ENCODE data around the gene SF3B6. TPM values are rescaled to one million over a fixed set of nuclear protein-coding genes. Genes with fewer than 3 reads are reported as not detected.
A peak's percentile ranks its signal among the peaks of the same experiment; 100 is the strongest.
"Not testable (repeated sequence)": the region's sequence is repeated elsewhere in the genome, so short reads cannot be mapped to it uniquely, and the experiment has no call there.

Gene SF3B6
- total and polyA plus RNA-seq, 7 experiments from 2014 or later = 42.4 to 231 (median 52.4) TPM

GRCh38 chr2:24101992-24102391 is 25.9 kb upstream of the SF3B6 start:
- H3K27ac Mint-ChIP-seq = no peak overlapping the region
- no peaks in the 10 kb centered on the region for H3K4me1 Mint-ChIP-seq
- no peak overlapping the region for H3K27ac ChIP-seq (ENCODE audit: low read depth, low read length)
- H3K9me3 ChIP-seq (ENCODE audit: control insufficient read depth in 2 of 3, low read length in 3 of 3) = no peaks in the 10 kb centered on the region
- H3K27me3 Mint-ChIP-seq = peaks cover 0 to 6% (median 0%) of the 10 kb centered on the region in 5 donors
- H3K36me3 ChIP-seq (ENCODE audit: control insufficient read depth in 2 of 3, insufficient read depth in 3 of 3, low read length in 3 of 3) = peaks cover 0 to 8% (median 0%) of the 10 kb centered on the region in 3 experiments
- CTCF ChIA-PET = no interaction called here
- H3K4me3 ChIP-seq (ENCODE audit: low read length) = no peak overlapping the region
- no peak for ATAC-seq
- H3K27me3 ChIP-seq (ENCODE audit: control insufficient read depth in 2 of 2, insufficient read depth in 2 of 2, low read length in 2 of 2) = no peaks in the 10 kb centered on the region
- H3K4me1 ChIP-seq (ENCODE audit: control insufficient read depth in 2 of 2, insufficient read depth in 2 of 2, low read length in 2 of 2) = no peaks in the 10 kb centered on the region
- no peak for DNase-seq
- intact Hi-C loops (cut with micrococcal nuclease) = no loop called here
- POLR2A ChIA-PET = no interaction called here
- peaks cover 0 to 38% (median 16%) of the 10 kb centered on the region in 11 donors for H3K9me3 Mint-ChIP-seq
- H3K4me3 Mint-ChIP-seq = no peak overlapping the region
- H3K36me3 Mint-ChIP-seq = peaks cover 10 to 51% (median 42%) of the 10 kb centered on the region in 5 donors

GRCh38 chr2:24100732-24101131 is 24.6 kb upstream of the SF3B6 start:
- ATAC-seq; intact Hi-C loops (cut with micrococcal nuclease); H3K27me3 ChIP-seq (ENCODE audit: control insufficient read depth in 2 of 2, insufficient read depth in 2 of 2, low read length in 2 of 2); H3K4me1 ChIP-seq (ENCODE audit: control insufficient read depth in 2 of 2, insufficient read depth in 2 of 2, low read length in 2 of 2); H3K4me3 Mint-ChIP-seq; H3K27me3 Mint-ChIP-seq; DNase-seq; H3K27ac ChIP-seq (ENCODE audit: low read depth, low read length); POLR2A ChIA-PET; H3K27ac Mint-ChIP-seq; CTCF ChIA-PET; H3K36me3 ChIP-seq (ENCODE audit: control insufficient read depth in 2 of 3, insufficient read depth in 3 of 3, low read length in 3 of 3); H3K4me3 ChIP-seq (ENCODE audit: low read length); H3K9me3 ChIP-seq (ENCODE audit: control insufficient read depth in 2 of 3, low read length in 3 of 3); H3K4me1 Mint-ChIP-seq: not testable (repeated sequence)
- Mint-ChIP-seq H3K36me3 (peaks cover 15 to 51% (median 45%) of the 10 kb centered on the region in 5 donors), H3K9me3 (peaks cover 0 to 27% (median 8%) of the 10 kb centered on the region in 11 donors)

- ATAC-seq; H3K27me3 Mint-ChIP-seq; H3K27me3 ChIP-seq (ENCODE audit: control insufficient read depth in 2 of 2, insufficient read depth in 2 of 2, low read length in 2 of 2); H3K36me3 ChIP-seq (ENCODE audit: control insufficient read depth in 2 of 3, insufficient read depth in 3 of 3, low read length in 3 of 3); intact Hi-C loops (cut with micrococcal nuclease); H3K27ac Mint-ChIP-seq; H3K27ac ChIP-seq (ENCODE audit: low read depth, low read length); H3K4me1 ChIP-seq (ENCODE audit: control insufficient read depth in 2 of 2, insufficient read depth in 2 of 2, low read length in 2 of 2); H3K4me3 ChIP-seq (ENCODE audit: low read length); DNase-seq; H3K9me3 ChIP-seq (ENCODE audit: control insufficient read depth in 2 of 3, low read length in 3 of 3); POLR2A ChIA-PET; H3K4me1 Mint-ChIP-seq; H3K4me3 Mint-ChIP-seq: not testable (repeated sequence)
- Mint-ChIP-seq H3K36me3 (peaks cover 9 to 46% (median 23%) of the 10 kb centered on the region in 5 donors), H3K9me3 (peaks cover 0 to 13% (median 4%) of the 10 kb centered on the region in 11 donors)
- CTCF ChIA-PET = interaction anchor here (1.4 kb wide), 1 partner anchor 11 kb away, joined by 5 read pairs; the partner anchor contains the start of gene TP53I3
Observed at GRCh38 chr2:24095171-24095677, 19.1 kb upstream of the SF3B6 start.

- H3K4me3 ChIP-seq (ENCODE audit: low read length); H3K4me1 Mint-ChIP-seq; CTCF ChIA-PET; POLR2A ChIA-PET; H3K27me3 ChIP-seq (ENCODE audit: control insufficient read depth in 2 of 2, insufficient read depth in 2 of 2, low read length in 2 of 2); intact Hi-C loops (cut with micrococcal nuclease); H3K4me1 ChIP-seq (ENCODE audit: control insufficient read depth in 2 of 2, insufficient read depth in 2 of 2, low read length in 2 of 2); H3K27me3 Mint-ChIP-seq; H3K9me3 Mint-ChIP-seq; H3K9me3 ChIP-seq (ENCODE audit: control insufficient read depth in 2 of 3, low read length in 3 of 3); H3K36me3 ChIP-seq (ENCODE audit: control insufficient read depth in 2 of 3, insufficient read depth in 3 of 3, low read length in 3 of 3); DNase-seq; H3K27ac Mint-ChIP-seq; H3K27ac ChIP-seq (ENCODE audit: low read depth, low read length); ATAC-seq; H3K4me3 Mint-ChIP-seq: not testable (repeated sequence)
- peaks cover 9 to 49% (median 19%) of the 10 kb centered on the region in 5 donors for H3K36me3 Mint-ChIP-seq
Observed at GRCh38 chr2:24093270-24093669, 17.1 kb upstream of the SF3B6 start.

GRCh38 chr2:24088821-24089359 is 12.8 kb upstream of the SF3B6 start:
- intact Hi-C loops (cut with micrococcal nuclease) = no loop called here
- POLR2A ChIA-PET = no interaction called here
- peaks cover 5% of the 10 kb centered on the region in 2 donors for H3K4me1 ChIP-seq (ENCODE audit: control insufficient read depth in 2 of 2, insufficient read depth in 2 of 2, low read length in 2 of 2)
- H3K36me3 Mint-ChIP-seq = peaks cover 3 to 23% (median 6%) of the 10 kb centered on the region in 5 donors
- H3K4me3 Mint-ChIP-seq = no peak overlapping the region
- CTCF ChIA-PET = no interaction called here
- H3K4me1 Mint-ChIP-seq = peaks cover 10 to 13% (median 13%) of the 10 kb centered on the region in 7 donors
- H3K9me3 Mint-ChIP-seq = peaks cover 0 to 2% (median 0%) of the 10 kb centered on the region in 11 donors
- ATAC-seq (no peak), DNase-seq (no peak)
- H3K27ac ChIP-seq (ENCODE audit: low read depth, low read length) = no peak overlapping the region
- H3K27me3 ChIP-seq (ENCODE audit: control insufficient read depth in 2 of 2, insufficient read depth in 2 of 2, low read length in 2 of 2) = no peaks in the 10 kb centered on the region
- H3K27me3 Mint-ChIP-seq = no peaks in the 10 kb centered on the region
- no peaks in the 10 kb centered on the region for H3K36me3 ChIP-seq (ENCODE audit: control insufficient read depth in 2 of 3, insufficient read depth in 3 of 3, low read length in 3 of 3)
- no peaks in the 10 kb centered on the region for H3K9me3 ChIP-seq (ENCODE audit: control insufficient read depth in 2 of 3, low read length in 3 of 3)
- H3K27ac Mint-ChIP-seq = no peak overlapping the region
- H3K4me3 ChIP-seq (ENCODE audit: low read length) = no peak overlapping the region

GRCh38 chr2:24087032-24087431 is 10.9 kb upstream of the SF3B6 start:
- no peak overlapping the region for H3K4me3 Mint-ChIP-seq
- no peak overlapping the region for H3K27ac Mint-ChIP-seq
- no peaks in the 10 kb centered on the region for H3K27me3 Mint-ChIP-seq
- DNase-seq (no peak), ATAC-seq (no peak)
- peaks cover 0 to 22% (median 4%) of the 10 kb centered on the region in 5 donors for H3K36me3 Mint-ChIP-seq
- POLR2A ChIA-PET = interaction anchor here (1.1 kb wide), 1 partner anchor 10 kb away, joined by 3 read pairs; the partner anchor contains the start of gene SF3B6
- H3K9me3 Mint-ChIP-seq = no peaks in the 10 kb centered on the region
- intact Hi-C loops (cut with micrococcal nuclease) = no loop called here
- Histone ChIP-seq H3K4me3 (ENCODE audit: low read length) (no peak overlapping the region), H3K27ac (ENCODE audit: low read depth, low read length) (no peak overlapping the region), H3K27me3 (ENCODE audit: control insufficient read depth in 2 of 2, insufficient read depth in 2 of 2, low read length in 2 of 2) (no peaks in the 10 kb centered on the region), H3K36me3 (ENCODE audit: control insufficient read depth in 2 of 3, insufficient read depth in 3 of 3, low read length in 3 of 3) (no peaks in the 10 kb centered on the region), H3K9me3 (ENCODE audit: control insufficient read depth in 2 of 3, low read length in 3 of 3) (no peaks in the 10 kb centered on the region), H3K4me1 (ENCODE audit: control insufficient read depth in 2 of 2, insufficient read depth in 2 of 2, low read length in 2 of 2) (peaks cover 5 to 8% of the 10 kb centered on the region in 2 donors)
- CTCF ChIA-PET = no interaction called here
- peaks cover 10 to 21% (median 17%) of the 10 kb centered on the region in 7 donors for H3K4me1 Mint-ChIP-seq

GRCh38 chr2:24086241-24086640 is 10.1 kb upstream of the SF3B6 start:
- no peaks in the 10 kb centered on the region for H3K9me3 Mint-ChIP-seq
- H3K4me1 Mint-ChIP-seq = peaks cover 10 to 21% (median 17%) of the 10 kb centered on the region in 7 donors
- H3K4me3 Mint-ChIP-seq = peak overlapping the region in 1 of 10 donors; percentile 38
- no peaks in the 10 kb centered on the region for H3K27me3 ChIP-seq (ENCODE audit: control insufficient read depth in 2 of 2, insufficient read depth in 2 of 2, low read length in 2 of 2)
- H3K27ac ChIP-seq (ENCODE audit: low read depth, low read length) = no peak overlapping the region
- H3K36me3 ChIP-seq (ENCODE audit: control insufficient read depth in 2 of 3, insufficient read depth in 3 of 3, low read length in 3 of 3) = no peaks in the 10 kb centered on the region
- CTCF ChIA-PET = no interaction called here
- ATAC-seq (no peak), DNase-seq (no peak)
- POLR2A ChIA-PET = no interaction called here
- H3K27me3 Mint-ChIP-seq = no peaks in the 10 kb centered on the region
- H3K27ac Mint-ChIP-seq = no peak overlapping the region
- intact Hi-C loops (cut with micrococcal nuclease) = no loop called here
- no peak overlapping the region for H3K4me3 ChIP-seq (ENCODE audit: low read length)
- no peaks in the 10 kb centered on the region for H3K9me3 ChIP-seq (ENCODE audit: control insufficient read depth in 2 of 3, low read length in 3 of 3)
- H3K36me3 Mint-ChIP-seq = peaks cover 0 to 19% (median 7%) of the 10 kb centered on the region in 5 donors
- peaks cover 5 to 8% of the 10 kb centered on the region in 2 donors for H3K4me1 ChIP-seq (ENCODE audit: control insufficient read depth in 2 of 2, insufficient read depth in 2 of 2, low read length in 2 of 2)
